T-helper 1 cell treated with Interleukin-12 subunit alpha and Interleukin-12 subunit beta and Interleukin-4 antibody, amounts not matched to agents 30 ng/mL and 1 ng/mL, for 36 hours (primary cell): ENCODE results near the gene CT45A8. TPM values are rescaled to one million over a fixed set of nuclear protein-coding genes. Genes with fewer than 3 reads are reported as not detected.
"Not testable (repeated sequence)": the region's sequence is repeated elsewhere in the genome, so short reads cannot be mapped to it uniquely, and the experiment has no call there.

Experiments used
- intact Hi-C: fragments of 100-400 bp; cut with micrococcal nuclease; formaldehyde crosslinking; loops from one replicate; pipeline ENCODE4 v1.15.1; 2024
- total RNA-seq: library from RNA; stranded (reverse); gene quantifications from 2 replicates; pipeline ENCODE4 v1.2.3, GENCODE V29; 2022

Gene CT45A8, protein sequence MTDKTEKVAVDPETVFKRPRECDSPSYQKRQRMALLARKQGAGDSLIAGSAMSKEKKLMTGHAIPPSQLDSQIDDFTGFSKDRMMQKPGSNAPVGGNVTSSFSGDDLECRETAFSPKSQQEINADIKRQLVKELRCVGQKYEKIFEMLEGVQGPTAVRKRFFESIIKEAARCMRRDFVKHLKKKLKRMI
- total RNA-seq, result not detected in 2 replicates

DNA sequence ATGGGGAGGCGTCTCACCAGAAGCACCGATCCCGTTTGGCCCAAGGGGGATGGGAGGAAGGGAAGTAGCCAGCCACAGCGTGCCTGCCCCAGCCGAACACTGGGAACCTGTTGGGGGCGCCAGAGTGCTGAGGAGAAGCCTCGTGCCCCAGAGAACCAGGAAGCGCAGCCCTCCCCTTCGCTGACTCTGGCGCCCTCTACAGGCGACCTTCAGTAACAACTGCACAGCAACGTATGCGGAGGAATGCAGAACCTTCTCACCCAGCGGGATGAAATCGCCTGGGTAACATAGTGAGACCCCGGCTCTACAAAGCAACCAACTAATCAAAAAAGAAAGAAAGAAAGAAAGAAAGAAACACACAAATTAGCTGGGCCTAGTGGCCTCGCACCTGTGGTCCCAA lies at the start of gene CT45A8:
CT45A8 (minus strand) TSS at position 101 of the 400 bp plus-strand sequence. CDS start 3,755 bp downstream, outside the sequence.
- intact Hi-C loops, result not testable (repeated sequence)

DNA sequence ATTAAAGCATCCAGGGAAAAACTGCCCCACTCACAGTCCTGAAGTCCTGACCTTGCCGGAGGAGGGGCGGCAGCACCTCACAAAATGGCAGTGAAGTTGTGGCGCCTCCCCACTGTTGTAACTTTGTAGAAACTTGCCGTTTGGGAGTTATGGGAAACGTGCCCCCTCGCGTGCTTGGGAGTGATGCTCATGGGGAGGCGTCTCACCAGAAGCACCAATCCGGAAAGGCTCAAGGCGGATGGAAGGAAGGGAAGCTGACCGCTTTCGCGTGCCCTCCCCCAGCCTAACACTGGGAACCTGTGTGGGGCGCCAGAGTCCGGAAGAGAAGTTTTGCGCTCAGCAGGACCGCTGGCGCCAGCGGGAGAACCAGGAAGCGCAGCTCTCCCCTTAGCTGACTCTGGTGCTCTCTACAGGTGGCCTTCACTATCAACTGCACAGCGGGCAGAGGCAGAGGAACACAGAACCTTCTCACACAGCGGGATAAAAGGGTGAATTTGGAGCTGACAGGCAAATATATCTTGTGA lies 39.0 kb upstream of the CT45A8 start, which contains the start of the genes CT45A10 and SAGE1:
CT45A10 (minus strand) TSS at position 151 of the 524 bp plus-strand sequence. CDS start 8,100 bp downstream, outside the sequence.
SAGE1 (plus strand) TSS at position 423 of the 524 bp plus-strand sequence. CDS start 2,527 bp downstream, outside the sequence.
- intact Hi-C loops, result no loop called here

DNA sequence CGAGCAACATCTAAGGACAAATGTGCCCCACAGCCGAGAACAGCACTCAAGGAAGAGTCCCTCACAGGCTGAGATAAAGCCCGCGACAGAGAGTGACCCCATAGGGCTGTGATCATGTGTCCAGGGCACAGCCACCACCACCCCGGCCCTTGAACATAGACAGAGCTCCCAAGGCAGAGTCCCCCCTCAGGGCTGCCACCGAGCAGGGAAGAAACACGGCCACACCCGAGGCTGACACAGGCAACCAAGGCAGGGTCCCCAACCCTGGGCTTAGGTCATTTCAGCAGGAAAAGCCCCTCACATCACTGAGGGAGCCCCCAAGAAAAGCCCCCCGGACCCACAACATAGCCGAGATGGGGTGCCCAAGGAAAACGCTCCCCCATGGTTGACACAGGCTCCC lies 38.4 kb upstream of the CT45A8 start:
- intact Hi-C loops, result no loop called here

DNA sequence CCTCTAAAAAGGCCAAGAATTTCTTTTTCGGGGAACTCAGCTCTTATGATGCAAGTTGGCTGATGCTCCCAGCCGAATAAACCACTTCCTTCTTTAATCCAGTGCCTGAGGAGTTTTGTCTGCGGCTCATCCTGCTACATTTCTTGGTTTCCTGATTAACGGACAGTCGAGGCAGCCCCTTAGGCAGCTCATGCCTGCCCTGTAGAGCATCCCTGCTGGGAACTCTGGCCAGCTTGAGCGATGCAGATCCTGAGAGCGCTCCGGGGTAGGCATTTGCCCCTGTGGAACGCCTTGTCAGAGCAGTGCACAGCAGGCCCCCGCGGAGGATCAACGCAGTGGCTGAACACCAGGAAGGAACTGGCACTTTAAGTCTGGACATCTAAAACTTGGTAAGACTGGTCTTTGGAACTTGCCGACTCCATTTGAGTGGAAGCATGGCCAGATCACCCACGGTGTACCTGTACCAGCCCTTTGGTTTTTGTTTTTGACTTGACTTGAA lies 35.8 kb upstream of the CT45A8 start:
- intact Hi-C loops, result no loop called here

DNA sequence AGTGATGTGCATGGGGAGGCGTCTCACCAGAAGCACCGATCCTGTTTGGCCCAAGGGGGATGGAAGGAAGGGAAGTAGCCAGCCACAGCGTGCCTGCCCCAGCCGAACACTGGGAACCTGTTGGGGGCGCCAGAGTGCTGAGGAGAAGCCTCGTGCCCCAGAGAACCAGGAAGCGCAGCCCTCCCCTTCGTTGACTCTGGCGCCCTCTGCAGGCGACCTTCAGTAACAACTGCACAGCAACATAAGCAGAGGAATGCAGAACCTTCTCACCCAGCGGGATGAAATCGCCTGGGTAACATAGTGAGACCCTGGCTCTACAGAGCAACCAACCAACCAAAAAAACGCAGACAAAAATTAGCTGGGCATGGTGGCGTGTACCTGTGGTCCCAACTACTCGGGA lies 34.6 kb upstream of the CT45A8 start:
- intact Hi-C loops, result not testable (repeated sequence)

DNA sequence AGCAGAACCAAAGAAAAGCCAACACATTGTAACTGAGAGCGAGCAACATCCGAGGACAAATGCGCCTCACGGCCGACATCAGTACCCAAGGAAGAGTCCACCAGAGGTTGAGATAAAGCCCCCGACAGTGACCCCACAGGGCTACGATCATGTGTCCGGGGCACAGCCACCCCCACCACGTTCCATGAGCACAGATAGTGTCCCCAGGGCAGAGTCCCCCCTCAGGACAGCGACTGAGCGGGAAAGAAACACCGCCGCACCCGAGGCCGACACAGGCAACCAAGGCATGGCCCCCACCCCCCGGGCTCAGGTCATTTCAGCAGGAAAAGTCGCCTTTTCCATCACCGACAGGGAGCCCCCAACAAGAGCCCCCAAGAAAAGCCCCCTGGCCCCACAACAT lies 33.9 kb upstream of the CT45A8 start:
- intact Hi-C loops, result not testable (repeated sequence)

DNA sequence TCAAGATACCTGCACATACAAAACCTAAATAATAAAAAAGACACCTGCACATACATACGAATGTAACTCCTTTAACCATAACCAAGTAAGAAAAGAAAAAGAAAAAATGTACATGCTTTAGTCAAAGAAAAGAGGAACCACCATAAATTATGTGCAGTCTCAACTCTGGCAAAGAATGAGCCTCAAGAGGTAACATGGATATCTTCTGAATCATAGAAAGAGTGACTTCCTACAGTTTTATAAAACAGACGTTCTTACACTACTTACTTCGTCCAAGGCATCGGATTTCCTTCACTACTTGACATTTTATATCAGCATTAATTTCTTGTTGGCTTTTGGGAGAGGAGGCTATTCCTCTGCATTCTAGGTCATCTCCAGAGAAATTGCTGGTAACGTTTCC lies 28.4 kb upstream of the CT45A8 start:
- intact Hi-C loops, result not testable (repeated sequence)

DNA sequence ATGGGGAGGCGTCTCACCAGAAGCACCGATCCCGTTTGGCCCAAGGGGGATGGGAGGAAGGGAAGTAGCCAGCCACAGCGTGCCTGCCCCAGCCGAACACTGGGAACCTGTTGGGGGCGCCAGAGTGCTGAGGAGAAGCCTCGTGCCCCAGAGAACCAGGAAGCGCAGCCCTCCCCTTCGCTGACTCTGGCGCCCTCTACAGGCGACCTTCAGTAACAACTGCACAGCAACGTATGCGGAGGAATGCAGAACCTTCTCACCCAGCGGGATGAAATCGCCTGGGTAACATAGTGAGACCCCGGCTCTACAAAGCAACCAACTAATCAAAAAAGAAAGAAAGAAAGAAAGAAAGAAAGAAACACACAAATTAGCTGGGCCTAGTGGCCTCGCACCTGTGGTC lies 17.4 kb upstream of the CT45A8 start, which contains the start of gene CT45A9:
CT45A9 (minus strand) TSS at position 101 of the 400 bp plus-strand sequence. CDS start 3,751 bp downstream, outside the sequence.
- intact Hi-C loops, result not testable (repeated sequence)

DNA sequence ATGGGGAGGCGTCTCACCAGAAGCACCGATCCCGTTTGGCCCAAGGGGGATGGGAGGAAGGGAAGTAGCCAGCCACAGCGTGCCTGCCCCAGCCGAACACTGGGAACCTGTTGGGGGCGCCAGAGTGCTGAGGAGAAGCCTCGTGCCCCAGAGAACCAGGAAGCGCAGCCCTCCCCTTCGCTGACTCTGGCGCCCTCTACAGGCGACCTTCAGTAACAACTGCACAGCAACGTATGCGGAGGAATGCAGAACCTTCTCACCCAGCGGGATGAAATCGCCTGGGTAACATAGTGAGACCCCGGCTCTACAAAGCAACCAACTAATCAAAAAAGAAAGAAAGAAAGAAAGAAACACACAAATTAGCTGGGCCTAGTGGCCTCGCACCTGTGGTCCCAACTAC lies 17.2 kb downstream of the CT45A8 start, which contains the start of gene CT45A7:
CT45A7 (minus strand) TSS at position 101 of the 400 bp plus-strand sequence. CDS start 3,747 bp downstream, outside the sequence.
- intact Hi-C loops, result not testable (repeated sequence)

DNA sequence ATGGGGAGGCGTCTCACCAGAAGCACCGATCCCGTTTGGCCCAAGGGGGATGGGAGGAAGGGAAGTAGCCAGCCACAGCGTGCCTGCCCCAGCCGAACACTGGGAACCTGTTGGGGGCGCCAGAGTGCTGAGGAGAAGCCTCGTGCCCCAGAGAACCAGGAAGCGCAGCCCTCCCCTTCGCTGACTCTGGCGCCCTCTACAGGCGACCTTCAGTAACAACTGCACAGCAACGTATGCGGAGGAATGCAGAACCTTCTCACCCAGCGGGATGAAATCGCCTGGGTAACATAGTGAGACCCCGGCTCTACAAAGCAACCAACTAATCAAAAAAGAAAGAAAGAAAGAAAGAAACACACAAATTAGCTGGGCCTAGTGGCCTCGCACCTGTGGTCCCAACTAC lies 34.4 kb downstream of the CT45A8 start, which contains the start of gene CT45A2:
CT45A2 (minus strand) TSS at position 101 of the 400 bp plus-strand sequence. CDS start 3,747 bp downstream, outside the sequence.
- intact Hi-C loops, result not testable (repeated sequence)

DNA sequence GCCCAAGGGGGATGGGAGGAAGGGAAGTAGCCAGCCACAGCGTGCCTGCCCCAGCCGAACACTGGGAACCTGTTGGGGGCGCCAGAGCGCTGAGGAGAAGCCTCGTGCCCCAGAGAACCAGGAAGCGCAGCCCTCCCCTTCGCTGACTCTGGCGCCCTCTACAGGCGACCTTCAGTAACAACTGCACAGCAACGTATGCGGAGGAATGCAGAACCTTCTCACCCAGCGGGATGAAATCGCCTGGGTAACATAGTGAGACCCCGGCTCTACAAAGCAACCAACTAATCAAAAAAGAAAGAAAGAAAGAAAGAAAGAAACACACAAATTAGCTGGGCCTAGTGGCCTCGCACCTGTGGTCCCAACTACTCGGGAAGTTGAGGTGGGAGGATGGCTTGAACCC lies 51.7 kb downstream of the CT45A8 start, which contains the start of gene CT45A6:
CT45A6 (minus strand) TSS at position 101 of the 400 bp plus-strand sequence. CDS start 3,794 bp downstream, outside the sequence.
- intact Hi-C loops, result not testable (repeated sequence)

Other genes with a start within 250 kb of the CT45A8 start
- gene CT45A1, start 140.9 kb downstream of the CT45A8 start, total RNA-seq, result not detected in 2 replicates
- not detected in 2 replicates for gene CT45A3, start 86.3 kb downstream of the CT45A8 start, total RNA-seq
- gene CT45A5, start 69.0 kb downstream of the CT45A8 start, total RNA-seq, result not detected in 2 replicates
- not detected in 2 replicates for gene CT45A6, start 51.8 kb downstream of the CT45A8 start, total RNA-seq
- not detected in 2 replicates for gene CT45A2, start 34.5 kb downstream of the CT45A8 start, total RNA-seq
- gene CT45A7, start 17.3 kb downstream of the CT45A8 start, total RNA-seq, result not detected in 2 replicates
- not detected in 2 replicates for gene CT45A9, start 17.3 kb upstream of the CT45A8 start, total RNA-seq
- gene CT45A10, start 38.9 kb upstream of the CT45A8 start, total RNA-seq, result not detected in 2 replicates
- not detected in 2 replicates for gene SAGE1, start 39.2 kb upstream of the CT45A8 start, total RNA-seq
- 21.4 and 22.1 TPM in 2 replicates for gene MMGT1, start 119.5 kb upstream of the CT45A8 start, total RNA-seq
- 17.5 and 18.2 TPM in 2 replicates for gene SLC9A6, start 130.9 kb upstream of the CT45A8 start, total RNA-seq